HCT116 (cell line): ENCODE measurements around the gene ACOT4. TPM values are rescaled to one million over a fixed set of nuclear protein-coding genes. Genes with fewer than 3 reads are reported as not detected.

Experiments
- ATAC-seq: fragments of 200-7000 bp; cut with Tn5 transposase; 2 replicates; pipeline ENCODE4 v1.9.1; 2020; ENCODE audit warnings: mild to moderate bottlenecking, moderate library complexity
- BruUV-seq: library from RNA; stranded (reverse); fragments of 400-500 nt; replicated peaks from 2 replicates; lab custom pipeline; 2021; lab: Mats Ljungman, UMichigan
- CTCF ChIA-PET: fragments of 300-600 bp; sonication (Branson Sonifier 250); formaldehyde crosslinking; loops from one replicate; lab custom pipeline; 2021; ENCODE audit warnings: antibody characterized with exemption; lab: Charles Lee
- POLR2A ChIA-PET: fragments of 300-600, 350-600 bp; sonication (Branson Sonifier 250); formaldehyde crosslinking; loops from one replicate; lab custom pipeline; 2021; ENCODE audit warnings: antibody characterized with exemption; lab: Charles Lee
- RAD21 ChIA-PET, 2 experiments: fragments of 300-600 bp; sonication (Branson Sonifier 250); formaldehyde crosslinking; loops; one replicate each; lab custom pipeline; 2023; ENCODE audit warnings: low total read pairs in 2 of 2; ENCODE audit not compliant: uncharacterized antibody in 2 of 2, unreplicated experiment in 2 of 2, low non-redundant PET in 1 of 2; lab: Charles Lee
- DNase-seq: peaks from one replicate; pipeline ENCODE4 v3.0.0-alpha.2; 2010; ENCODE audit warnings: low read depth, low spot score
- H2AFZ ChIP-seq: fragments of 200-600 bp; shearing (Covaris generic), sonication (generic); 2 replicates; pipeline ENCODE4 v1.6.1; 2017; ENCODE audit warnings: low read depth, mixed run types, mixed read lengths, antibody characterized with exemption, low read length; ENCODE audit not compliant: poor library complexity, severe bottlenecking
- H3K27ac ChIP-seq: 2 replicates; pipeline ENCODE4 v1.5.1; 2012; ENCODE audit warnings: low read depth, low read length
- H3K27me3 ChIP-seq: fragments of 200-600 bp; sonication (generic); 2 replicates; pipeline ENCODE4 v1.6.1; 2016; ENCODE audit warnings: mixed run types, low read length, mixed read lengths; ENCODE audit not compliant: insufficient read depth
- H3K36me3 ChIP-seq, 2 experiments: fragments of 200-500 bp in 1 of 2; fragments of 200-600 bp in 1 of 2; sonication (Bioruptor generic) in 1 of 2; sonication (generic) in 1 of 2; 2 replicates each; pipeline versions ENCODE4 v1.5.1 to v1.6.1; 2014 to 2016; ENCODE audit warnings: low read length in 2 of 2, inconsistent platforms in 1 of 2, mixed read lengths in 1 of 2, mixed run types in 1 of 2; ENCODE audit not compliant: insufficient read depth in 2 of 2, control insufficient read depth in 1 of 2
- H3K4me1 ChIP-seq, 2 experiments: fragments of 200-600 bp in 1 of 2; sonication (generic) in 1 of 2; 2 replicates each; pipeline versions ENCODE4 v1.5.1 to v1.6.1; 2012 to 2017; ENCODE audit warnings: low read length in 2 of 2, inconsistent platforms in 1 of 2, mild to moderate bottlenecking in 1 of 2, mixed read lengths in 1 of 2, mixed run types in 1 of 2, moderate library complexity in 1 of 2; ENCODE audit not compliant: insufficient read depth in 2 of 2, control insufficient read depth in 1 of 2
- H3K4me2 ChIP-seq: fragments of 200-600 bp; sonication (generic); 2 replicates; pipeline ENCODE4 v1.6.1; 2017; ENCODE audit warnings: mixed run types, low read length, mixed read lengths
- H3K4me3 ChIP-seq, 2 experiments: fragments of 200-600 bp in 1 of 2; sonication (generic) in 1 of 2; replicated peaks in 1 of 2; 2 replicates each; pipeline ENCODE4 v1.5.1; 2011 to 2016; ENCODE audit warnings: low read length in 2 of 2, control low read depth in 1 of 2, low read depth in 1 of 2, mild to moderate bottlenecking in 1 of 2, mixed read lengths in 1 of 2, mixed run types in 1 of 2
- H3K79me2 ChIP-seq: fragments of 200-600 bp; sonication (generic); 2 replicates; pipeline ENCODE4 v1.6.1; 2017; ENCODE audit warnings: mild to moderate bottlenecking, mixed run types, low read length, moderate library complexity, mixed read lengths; ENCODE audit not compliant: insufficient read depth
- H3K9ac ChIP-seq: fragments of 200-600 bp; sonication (generic); 2 replicates; pipeline ENCODE4 v1.6.1; 2016; ENCODE audit warnings: low read length, mixed read lengths
- H3K9me2 ChIP-seq: fragments of 200-600 bp; sonication (generic), shearing (Covaris generic); 2 replicates; pipeline ENCODE4 v1.6.1; 2017; ENCODE audit warnings: mixed run types, mild to moderate bottlenecking, moderate library complexity; ENCODE audit not compliant: insufficient read depth
- H3K9me3 ChIP-seq, 2 experiments: fragments of 200-500 bp in 1 of 2; fragments of 200-600 bp in 1 of 2; sonication (Bioruptor generic) in 1 of 2; sonication (generic) in 1 of 2; 2 replicates each; pipeline ENCODE4 v1.6.1; 2014 to 2017; ENCODE audit warnings: low read length in 2 of 2, mixed read lengths in 2 of 2, inconsistent platforms in 1 of 2, low read depth in 1 of 2, mild to moderate bottlenecking in 1 of 2, mixed run types in 1 of 2, moderate library complexity in 1 of 2; ENCODE audit not compliant: control insufficient read depth in 1 of 2, insufficient read depth in 1 of 2
- H4K20me1 ChIP-seq: fragments of 200-600 bp; sonication (generic), shearing (Covaris generic); 2 replicates; pipeline ENCODE4 v1.6.1; 2017; ENCODE audit warnings: mixed run types, mild to moderate bottlenecking, moderate library complexity; ENCODE audit not compliant: insufficient read depth
- CEBPB ChIP-seq: IDR thresholded peaks from 2 replicates; pipeline ENCODE4 v1.6.1; 2012; ENCODE audit warnings: low read depth
- ELF1 ChIP-seq: IDR thresholded peaks from 2 replicates; pipeline ENCODE4 v1.6.1; 2012; ENCODE audit warnings: low read depth, borderline replicate concordance
- EZH2phosphoT487 ChIP-seq: fragments of 200-600 bp; IDR thresholded peaks from 2 replicates; pipeline ENCODE4 v1.6.1; 2018; ENCODE audit warnings: antibody characterized with exemption, borderline replicate concordance
- FOSL1 ChIP-seq: IDR thresholded peaks from 2 replicates; pipeline ENCODE4 v1.6.1; 2012; ENCODE audit warnings: low read depth
- POLR2A ChIP-seq: IDR thresholded peaks from 2 replicates; pipeline ENCODE4 v1.7.0; 2011; ENCODE audit warnings: borderline replicate concordance; ENCODE audit not compliant: insufficient read depth, insufficient read length; ENCODE audit errors: extremely low read depth
- POLR2AphosphoS5 ChIP-seq: IDR thresholded peaks from 2 replicates; pipeline ENCODE4 v1.6.1; 2011; ENCODE audit warnings: mild to moderate bottlenecking, low read depth, low read length, moderate library complexity
- RAD21 ChIP-seq: IDR thresholded peaks from 2 replicates; pipeline ENCODE4 v1.6.1; 2012; ENCODE audit warnings: low read depth, mild to moderate bottlenecking
- SIN3A ChIP-seq: IDR thresholded peaks from 2 replicates; pipeline ENCODE4 v1.6.1; 2012; ENCODE audit warnings: low read depth
- SP1 ChIP-seq: IDR thresholded peaks from 2 replicates; pipeline ENCODE4 v1.6.1; 2012; ENCODE audit warnings: low read depth
- SRF ChIP-seq: IDR thresholded peaks from 2 replicates; pipeline ENCODE4 v1.6.1; 2012; ENCODE audit warnings: low read depth
- TCF7L2 ChIP-seq: IDR thresholded peaks from 2 replicates; pipeline ENCODE4 v1.7.0; 2011; ENCODE audit warnings: borderline replicate concordance, inconsistent platforms; ENCODE audit not compliant: insufficient read depth, insufficient read length; ENCODE audit errors: extremely low read depth
- ZFX ChIP-seq: fragments of 450-650 bp; IDR thresholded peaks from 2 replicates; pipeline ENCODE4 v1.6.1; 2017
- ZNF274 ChIP-seq: fragments of 200-500 bp; sonication (Bioruptor generic); IDR thresholded peaks from 2 replicates; pipeline ENCODE4 v1.6.1; 2014; ENCODE audit warnings: mild to moderate bottlenecking, low read depth, low read length, inconsistent platforms
- intact Hi-C: fragments of 100-400 bp; cut with micrococcal nuclease; formaldehyde crosslinking; loops from 2 replicates; pipeline ENCODE4 v1.10.0; 2022
- total RNA-seq: library from RNA; stranded (reverse); gene quantifications from one replicate; pipeline ENCODE4 v1.2.1, GENCODE V29; 2021; ENCODE audit not compliant: unreplicated experiment
- TF ChIP-seq, protein P1 (sequence below), 3 experiments: fragments of 200-600 bp in 1 of 3; sonication (generic) in 1 of 3; IDR thresholded peaks in 2 of 3; conservative IDR thresholded peaks in 1 of 3; 2 replicates each; pipeline ENCODE4 v1.5.1; 2012 to 2017; ENCODE audit warnings: low read depth in 2 of 3, low read length in 2 of 3, antibody characterized with exemption in 1 of 3, borderline replicate concordance in 1 of 3, control low read depth in 1 of 3, mild to moderate bottlenecking in 1 of 3, mixed read lengths in 1 of 3, mixed run types in 1 of 3, moderate library complexity in 1 of 3; ENCODE audit not compliant: insufficient read depth in 1 of 3
- TF ChIP-seq, protein P2 (sequence below): IDR thresholded peaks from 2 replicates; pipeline ENCODE4 v1.6.1; 2012
- TF ChIP-seq, protein P3 (sequence below): IDR thresholded peaks from 2 replicates; pipeline ENCODE4 v1.6.1; 2012; ENCODE audit warnings: low read depth
- TF ChIP-seq, protein P4 (sequence below): IDR thresholded peaks from 2 replicates; pipeline ENCODE4 v1.6.1; 2012

Gene ACOT4
- total RNA-seq, 1 experiment from 2014 or later: not detected

DNA sequence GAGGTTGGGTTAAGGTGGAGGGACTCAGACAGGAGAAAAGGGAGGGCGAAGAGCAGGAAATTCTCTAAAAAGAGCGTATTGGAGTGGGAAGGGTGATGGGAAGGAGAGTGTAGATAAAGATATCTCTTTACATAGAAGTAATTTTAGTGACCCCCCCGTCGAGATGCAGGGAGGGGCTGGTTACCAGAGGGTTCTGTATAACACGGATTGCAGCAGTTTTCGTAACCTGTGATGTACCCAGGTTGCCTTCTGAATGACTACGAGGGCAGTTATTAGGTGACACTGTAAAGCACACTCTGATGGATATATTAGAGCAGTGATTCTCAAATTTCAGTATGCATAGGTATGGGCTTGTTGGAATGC lies 53.6 kb downstream of the ACOT4 start:
- no peak for ATAC-seq
- intact Hi-C loops: no loop called here
- Histone ChIP-seq H3K4me1 (peaks cover 9 to 20% of the 10 kb centered on the region in 2 experiments), H2AFZ (peak overlapping the region; percentile 94), H4K20me1 (no peaks in the 10 kb centered on the region), H3K4me2 (peak overlapping the region; percentile 99), H3K9me2 (no peaks in the 10 kb centered on the region), H3K36me3 (no peaks in the 10 kb centered on the region), H3K27ac (peak overlapping the region; percentile 54), H3K4me3 (peak overlapping the region; percentile 95 to 99), H3K9me3 (no peaks in the 10 kb centered on the region), H3K27me3 (no peaks in the 10 kb centered on the region), H3K79me2 (peaks cover 11% of the 10 kb centered on the region), H3K9ac (peak overlapping the region; percentile 78)
- ChIA-PET CTCF (no interaction called here), RAD21 (no interaction called here), POLR2A (no interaction called here)
- no peak for TF ChIP-seq FOSL1
- no peak for TF ChIP-seq ELF1
- TF ChIP-seq TCF7L2: no peak
- TF ChIP-seq, protein P1, sequence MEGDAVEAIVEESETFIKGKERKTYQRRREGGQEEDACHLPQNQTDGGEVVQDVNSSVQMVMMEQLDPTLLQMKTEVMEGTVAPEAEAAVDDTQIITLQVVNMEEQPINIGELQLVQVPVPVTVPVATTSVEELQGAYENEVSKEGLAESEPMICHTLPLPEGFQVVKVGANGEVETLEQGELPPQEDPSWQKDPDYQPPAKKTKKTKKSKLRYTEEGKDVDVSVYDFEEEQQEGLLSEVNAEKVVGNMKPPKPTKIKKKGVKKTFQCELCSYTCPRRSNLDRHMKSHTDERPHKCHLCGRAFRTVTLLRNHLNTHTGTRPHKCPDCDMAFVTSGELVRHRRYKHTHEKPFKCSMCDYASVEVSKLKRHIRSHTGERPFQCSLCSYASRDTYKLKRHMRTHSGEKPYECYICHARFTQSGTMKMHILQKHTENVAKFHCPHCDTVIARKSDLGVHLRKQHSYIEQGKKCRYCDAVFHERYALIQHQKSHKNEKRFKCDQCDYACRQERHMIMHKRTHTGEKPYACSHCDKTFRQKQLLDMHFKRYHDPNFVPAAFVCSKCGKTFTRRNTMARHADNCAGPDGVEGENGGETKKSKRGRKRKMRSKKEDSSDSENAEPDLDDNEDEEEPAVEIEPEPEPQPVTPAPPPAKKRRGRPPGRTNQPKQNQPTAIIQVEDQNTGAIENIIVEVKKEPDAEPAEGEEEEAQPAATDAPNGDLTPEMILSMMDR (IDR thresholded peaks at IDR 0.05 in 2 of 3, conservative IDR thresholded peaks at IDR 0.05 in 1 of 3; ENCODE audit: borderline replicate concordance in 1 of 3, insufficient read depth in 1 of 3, low read depth in 2 of 3, low read length in 2 of 3): no peak
- no peak for TF ChIP-seq ZNF274
- TF ChIP-seq POLR2A: no peak
- no peak for TF ChIP-seq ZFX
- no peak for TF ChIP-seq RAD21
- no peak for TF ChIP-seq SRF
- TF ChIP-seq, protein P2, sequence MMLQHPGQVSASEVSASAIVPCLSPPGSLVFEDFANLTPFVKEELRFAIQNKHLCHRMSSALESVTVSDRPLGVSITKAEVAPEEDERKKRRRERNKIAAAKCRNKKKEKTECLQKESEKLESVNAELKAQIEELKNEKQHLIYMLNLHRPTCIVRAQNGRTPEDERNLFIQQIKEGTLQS: no peak
- TF ChIP-seq, protein P3, sequence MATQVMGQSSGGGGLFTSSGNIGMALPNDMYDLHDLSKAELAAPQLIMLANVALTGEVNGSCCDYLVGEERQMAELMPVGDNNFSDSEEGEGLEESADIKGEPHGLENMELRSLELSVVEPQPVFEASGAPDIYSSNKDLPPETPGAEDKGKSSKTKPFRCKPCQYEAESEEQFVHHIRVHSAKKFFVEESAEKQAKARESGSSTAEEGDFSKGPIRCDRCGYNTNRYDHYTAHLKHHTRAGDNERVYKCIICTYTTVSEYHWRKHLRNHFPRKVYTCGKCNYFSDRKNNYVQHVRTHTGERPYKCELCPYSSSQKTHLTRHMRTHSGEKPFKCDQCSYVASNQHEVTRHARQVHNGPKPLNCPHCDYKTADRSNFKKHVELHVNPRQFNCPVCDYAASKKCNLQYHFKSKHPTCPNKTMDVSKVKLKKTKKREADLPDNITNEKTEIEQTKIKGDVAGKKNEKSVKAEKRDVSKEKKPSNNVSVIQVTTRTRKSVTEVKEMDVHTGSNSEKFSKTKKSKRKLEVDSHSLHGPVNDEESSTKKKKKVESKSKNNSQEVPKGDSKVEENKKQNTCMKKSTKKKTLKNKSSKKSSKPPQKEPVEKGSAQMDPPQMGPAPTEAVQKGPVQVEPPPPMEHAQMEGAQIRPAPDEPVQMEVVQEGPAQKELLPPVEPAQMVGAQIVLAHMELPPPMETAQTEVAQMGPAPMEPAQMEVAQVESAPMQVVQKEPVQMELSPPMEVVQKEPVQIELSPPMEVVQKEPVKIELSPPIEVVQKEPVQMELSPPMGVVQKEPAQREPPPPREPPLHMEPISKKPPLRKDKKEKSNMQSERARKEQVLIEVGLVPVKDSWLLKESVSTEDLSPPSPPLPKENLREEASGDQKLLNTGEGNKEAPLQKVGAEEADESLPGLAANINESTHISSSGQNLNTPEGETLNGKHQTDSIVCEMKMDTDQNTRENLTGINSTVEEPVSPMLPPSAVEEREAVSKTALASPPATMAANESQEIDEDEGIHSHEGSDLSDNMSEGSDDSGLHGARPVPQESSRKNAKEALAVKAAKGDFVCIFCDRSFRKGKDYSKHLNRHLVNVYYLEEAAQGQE: no peak
- TF ChIP-seq EZH2phosphoT487: no peak
- TF ChIP-seq, protein P4, sequence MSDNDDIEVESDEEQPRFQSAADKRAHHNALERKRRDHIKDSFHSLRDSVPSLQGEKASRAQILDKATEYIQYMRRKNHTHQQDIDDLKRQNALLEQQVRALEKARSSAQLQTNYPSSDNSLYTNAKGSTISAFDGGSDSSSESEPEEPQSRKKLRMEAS: no peak
- TF ChIP-seq SP1: no peak
- TF ChIP-seq SIN3A: no peak
- no peak for TF ChIP-seq POLR2AphosphoS5
- no peak for TF ChIP-seq CEBPB
- TSS peak; percentile 74 for BruUV-seq
- no peak for DNase-seq
